Lung (tissue), 12 donors: ENCODE data around the gene PAQR9. TPM values are rescaled to one million over a fixed set of nuclear protein-coding genes. Genes with fewer than 3 reads are reported as not detected.

Experiments used
- ATAC-seq: fragments of 200-7000 bp; cut with Tn5 transposase; one replicate; pipeline ENCODE4 v1.9.1; 2020; ENCODE audit warnings: moderate number of reproducible peaks; ENCODE audit not compliant: insufficient read depth, low FRiP score
- DNase-seq, 3 donors: peaks; one replicate each; pipeline ENCODE4 v3.0.0-alpha.2; 2013 to 2017
- H3K27ac ChIP-seq, 2 donors: one replicate each; pipeline ENCODE4 v1.5.1; 2013; ENCODE audit warnings: mild to moderate bottlenecking in 2 of 2, moderate library complexity in 2 of 2, control low read depth in 1 of 2, inconsistent platforms in 1 of 2, low read depth in 1 of 2, low read length in 1 of 2
- H3K27me3 ChIP-seq, 3 donors: one replicate each; pipeline ENCODE4 v1.5.1; 2013; ENCODE audit warnings: low read length in 2 of 3; ENCODE audit not compliant: control insufficient read depth in 3 of 3, insufficient read depth in 3 of 3
- H3K36me3 ChIP-seq, 4 donors: one replicate each; pipeline ENCODE4 v1.5.1; 2013; ENCODE audit warnings: low read length in 4 of 4, mild to moderate bottlenecking in 1 of 4, moderate library complexity in 1 of 4; ENCODE audit not compliant: control insufficient read depth in 4 of 4, insufficient read depth in 4 of 4
- H3K4me1 ChIP-seq, 5 donors: one replicate each; pipeline ENCODE4 v1.5.1; 2013; ENCODE audit warnings: low read length in 5 of 5, mild to moderate bottlenecking in 2 of 5, moderate library complexity in 1 of 5; ENCODE audit not compliant: control insufficient read depth in 5 of 5, insufficient read depth in 5 of 5
- H3K4me3 ChIP-seq: one replicate; pipeline ENCODE4 v1.5.1; 2013; ENCODE audit warnings: mild to moderate bottlenecking, control low read depth, moderate library complexity
- H3K9ac ChIP-seq, 2 donors: one replicate each; pipeline ENCODE4 v1.5.1; 2013; ENCODE audit warnings: low read length in 2 of 2, control low read depth in 1 of 2; ENCODE audit not compliant: insufficient read depth in 1 of 2
- H3K9me3 ChIP-seq, 4 donors: one replicate each; pipeline ENCODE4 v1.5.1; 2013; ENCODE audit warnings: low read length in 3 of 4, mild to moderate bottlenecking in 1 of 4, moderate library complexity in 1 of 4; ENCODE audit not compliant: control insufficient read depth in 4 of 4, insufficient read depth in 3 of 4
- WGBS, 2 donors: extraction: QIAGEN DNeasy Blood & Tissue Kit; methylation state at CpG; one replicate each; pipeline ENCODE4 v1.1.7; 2013; 5-methylcytosine and 5-hydroxymethylcytosine counted together
- polyA plus RNA-seq, 2 donors: library from polyadenylated mRNA; stranded (reverse); fragments of 200-250 nt; gene quantifications; one replicate each; pipeline ENCODE4 v1.2.1, GENCODE V29; 2013
- total RNA-seq, 2 donors: library from RNA; depleted of rRNA in 1 of 2; stranded (reverse); fragments of >200 nt in 1 of 2; gene quantifications; one replicate each; pipeline ENCODE4 v1.2.1, GENCODE V29; 2014 to 2021
- TF ChIP-seq, protein P1 (sequence below): IDR thresholded peaks from 2 replicates; pipeline ENCODE4 v1.5.1; 2012; ENCODE audit warnings: mild to moderate bottlenecking; ENCODE audit errors: control extremely low read depth, extremely low read depth
- donor health status: control.
- donor health status: control.
- donor health status: Bipolar disorder and iron deficiency.
- donor health status: healthy.
- donor health status: DM: yes; HTN: yes; CAD: no.

PAQR9 gene
- total and polyA plus RNA-seq, 4 donors, result not detected

DNA sequence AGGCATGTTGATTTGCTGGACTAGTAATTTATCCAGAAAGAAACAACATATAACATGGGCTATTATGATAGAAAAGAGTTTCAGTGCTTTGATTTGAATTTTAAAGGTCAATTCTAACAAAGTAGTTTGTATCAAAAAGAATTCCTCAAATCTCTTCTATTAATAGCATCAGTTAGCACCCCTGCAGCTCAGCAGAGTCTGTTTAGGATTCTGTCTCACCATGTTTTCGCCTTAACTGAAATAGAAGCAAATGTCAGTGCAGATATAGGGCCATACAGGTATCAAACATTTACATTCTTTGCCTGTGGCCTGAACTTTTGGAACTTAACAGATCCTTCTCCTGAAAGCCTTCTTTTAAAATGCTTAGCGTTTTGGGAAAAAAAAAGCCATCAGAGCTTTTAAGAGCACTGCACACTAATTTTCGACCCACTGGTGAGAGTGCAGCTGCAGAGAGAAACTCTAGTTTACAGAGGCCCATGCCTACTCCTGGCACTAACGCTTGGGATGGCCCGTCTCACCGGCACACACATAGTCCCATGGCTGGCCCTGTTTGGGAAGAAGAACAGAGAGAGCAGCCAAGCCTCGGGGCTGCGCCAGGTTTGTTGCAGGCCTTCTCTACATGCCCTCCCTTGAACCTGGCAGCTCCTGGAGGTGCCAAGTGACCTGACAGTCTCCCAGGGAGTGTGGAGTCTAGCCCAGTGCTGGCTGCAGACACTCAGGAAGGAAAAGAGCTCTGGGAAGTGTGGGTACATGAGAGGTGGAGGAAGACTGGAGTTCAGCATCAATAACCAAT lies 9.9 kb upstream of the PAQR9 start:
- peaks cover 0 to 3% (median 0%) of the 10 kb centered on the region in 4 donors for H3K9me3 ChIP-seq
- no peaks in the 10 kb centered on the region for H3K4me1 ChIP-seq
- H3K36me3 ChIP-seq, result no peaks in the 10 kb centered on the region
- 85 to 90% methylated on average over 8 of the region's 8 CpGs for WGBS, 2 donors
- H3K4me3 ChIP-seq, result no peak overlapping the region
- no peaks in the 10 kb centered on the region for H3K27me3 ChIP-seq
- no peak overlapping the region for H3K9ac ChIP-seq
- TF ChIP-seq, protein P1, sequence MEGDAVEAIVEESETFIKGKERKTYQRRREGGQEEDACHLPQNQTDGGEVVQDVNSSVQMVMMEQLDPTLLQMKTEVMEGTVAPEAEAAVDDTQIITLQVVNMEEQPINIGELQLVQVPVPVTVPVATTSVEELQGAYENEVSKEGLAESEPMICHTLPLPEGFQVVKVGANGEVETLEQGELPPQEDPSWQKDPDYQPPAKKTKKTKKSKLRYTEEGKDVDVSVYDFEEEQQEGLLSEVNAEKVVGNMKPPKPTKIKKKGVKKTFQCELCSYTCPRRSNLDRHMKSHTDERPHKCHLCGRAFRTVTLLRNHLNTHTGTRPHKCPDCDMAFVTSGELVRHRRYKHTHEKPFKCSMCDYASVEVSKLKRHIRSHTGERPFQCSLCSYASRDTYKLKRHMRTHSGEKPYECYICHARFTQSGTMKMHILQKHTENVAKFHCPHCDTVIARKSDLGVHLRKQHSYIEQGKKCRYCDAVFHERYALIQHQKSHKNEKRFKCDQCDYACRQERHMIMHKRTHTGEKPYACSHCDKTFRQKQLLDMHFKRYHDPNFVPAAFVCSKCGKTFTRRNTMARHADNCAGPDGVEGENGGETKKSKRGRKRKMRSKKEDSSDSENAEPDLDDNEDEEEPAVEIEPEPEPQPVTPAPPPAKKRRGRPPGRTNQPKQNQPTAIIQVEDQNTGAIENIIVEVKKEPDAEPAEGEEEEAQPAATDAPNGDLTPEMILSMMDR, result no peak
- no peak for ATAC-seq
- DNase-seq, result no peak
- peak overlapping the region in 1 of 2 donors; percentile 12 for H3K27ac ChIP-seq

DNA sequence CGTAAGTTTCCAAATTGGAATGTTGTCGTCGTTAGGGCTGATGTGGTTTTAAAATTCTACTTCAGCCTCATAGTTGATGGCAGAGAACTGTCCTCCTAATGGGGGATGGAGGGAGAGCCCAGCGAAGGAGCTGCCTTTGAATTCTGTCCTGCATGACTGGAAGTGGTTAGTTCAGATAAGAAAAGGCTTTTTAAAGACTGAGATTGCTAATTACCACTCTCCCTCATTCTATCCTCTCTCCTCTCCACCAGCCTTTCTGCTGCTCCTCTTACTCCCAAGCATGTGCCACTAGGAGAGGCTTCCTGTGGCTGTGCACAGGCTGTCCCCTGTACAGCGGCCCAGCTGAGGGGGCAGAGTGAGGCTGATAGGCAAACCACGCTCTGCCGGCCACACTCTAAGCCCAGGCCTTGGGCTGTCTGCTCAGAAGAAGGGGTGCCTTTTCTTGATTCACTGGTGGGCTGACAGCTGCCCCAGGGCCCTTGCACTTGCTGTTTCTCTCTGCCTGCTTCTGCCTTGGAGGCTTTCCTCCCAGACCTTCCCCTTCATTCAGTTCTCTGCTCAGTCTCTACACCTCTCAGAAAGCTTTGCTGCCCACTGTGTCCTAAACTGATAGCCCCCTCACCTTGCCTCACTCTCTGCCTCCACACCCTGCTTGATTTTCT lies 8.7 kb upstream of the PAQR9 start:
- no peak for ATAC-seq
- Histone ChIP-seq H3K9me3 (peaks cover 0 to 3% (median 0%) of the 10 kb centered on the region in 4 donors), H3K4me1 (no peaks in the 10 kb centered on the region), H3K27ac (peak overlapping the region in 1 of 2 donors; percentile 30), H3K4me3 (no peak overlapping the region), H3K36me3 (no peaks in the 10 kb centered on the region), H3K27me3 (no peaks in the 10 kb centered on the region), H3K9ac (no peak overlapping the region)
- WGBS, 2 donors, result 87 to 89% methylated on average over 7 of the region's 7 CpGs
- DNase-seq, result no peak
- TF ChIP-seq, protein P1, result no peak

DNA sequence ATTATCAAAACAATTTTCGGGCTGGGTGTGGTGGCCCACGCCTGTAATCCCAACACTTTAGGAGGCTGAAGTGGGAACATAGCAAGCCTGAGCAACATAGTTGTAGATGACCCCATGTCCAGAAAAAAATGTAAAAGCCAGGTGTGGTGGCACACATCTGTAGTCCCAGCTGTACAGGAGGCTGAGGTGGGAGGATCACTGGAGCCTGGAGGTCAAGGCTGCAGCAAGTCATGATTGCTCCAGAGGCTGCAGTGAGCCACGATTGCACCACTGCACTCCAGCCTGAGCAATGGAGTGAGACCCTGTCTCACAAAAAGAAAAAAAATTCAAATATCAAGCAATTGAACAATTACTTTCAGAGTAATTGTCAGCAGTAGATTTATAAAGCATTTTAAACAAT lies 8.0 kb upstream of the PAQR9 start:
- ATAC-seq, result no peak

More for the DNA sequence above, 8.0 kb upstream of the PAQR9 start:
- Histone ChIP-seq H3K9me3 (peaks cover 0 to 3% (median 0%) of the 10 kb centered on the region in 4 donors), H3K36me3 (no peaks in the 10 kb centered on the region), H3K27me3 (peaks cover 0 to 2% (median under 1%) of the 10 kb centered on the region in 3 donors), H3K4me1 (no peaks in the 10 kb centered on the region), H3K27ac (no peak overlapping the region), H3K9ac (no peak overlapping the region), H3K4me3 (no peak overlapping the region)
- DNase-seq, result no peak
- TF ChIP-seq, protein P1, result no peak
- 77 to 84% methylated on average over 3 of the region's 3 CpGs for WGBS, 2 donors
